ENCODE data around the gene TNFAIP8. TPM values are rescaled to one million over a fixed set of nuclear protein-coding genes. Genes with fewer than 3 reads are reported as not detected.

The TNFAIP8 gene
- total RNA-seq, 1 experiment from 2014 or later = 7.3 TPM

- Mint-ChIP-seq H3K9me3 (no peaks in the 10 kb centered on the region), H3K27ac (no peak overlapping the region), H3K27me3 (ENCODE audit: low read depth) (no peaks in the 10 kb centered on the region), H3K4me3 (no peak overlapping the region), H3K36me3 (ENCODE audit: insufficient read depth in 1 of 3, low read depth in 3 of 3) (no peaks in the 10 kb centered on the region), H3K4me1 (peaks cover 19 to 20% of the 10 kb centered on the region in 2 experiments)
- H4K5ac ChIP-seq (ENCODE audit: insufficient read length, low read depth, low read length) = no peak overlapping the region
- H4K91ac ChIP-seq (ENCODE audit: insufficient read length, low read depth, low read length) = no peak overlapping the region
- no peaks in the 10 kb centered on the region for H3K9me3 ChIP-seq (ENCODE audit: control insufficient read depth, low read depth, low read length)
- H3T11ph ChIP-seq (ENCODE audit: low read length) = no peak overlapping the region
- H2BK120ac ChIP-seq (ENCODE audit: low read depth, low read length, poor library complexity, severe bottlenecking) = no peak overlapping the region
- no peak overlapping the region for H2BK12ac ChIP-seq (ENCODE audit: insufficient read length, low read depth, low read length)
- no peak overlapping the region for H2BK20ac ChIP-seq (ENCODE audit: low read depth, low read length, poor library complexity, severe bottlenecking)
- H3K56ac ChIP-seq (ENCODE audit: insufficient read length, low read depth, low read length) = no peak overlapping the region
- H3K79me1 ChIP-seq (ENCODE audit: insufficient read depth, low read depth, low read length, poor library complexity, severe bottlenecking) = no peaks in the 10 kb centered on the region
- no CpG with 5 or more reads among the region's 6 CpGs for WGBS (ENCODE audit: extremely low coverage, insufficient read length, low lambda C conversion rate)
- no peak overlapping the region for H3K4me2 ChIP-seq (ENCODE audit: insufficient read depth, insufficient read length, low read length)
- no peak for TF ChIP-seq CTCF (conservative IDR thresholded peaks at IDR 0.05)
- no peaks in the 10 kb centered on the region for H3K27me3 ChIP-seq (ENCODE audit: insufficient read depth, low read length)
- DNase-seq = no peak
- no peak overlapping the region for H2BK15ac ChIP-seq (ENCODE audit: low read depth, low read length)
- H2AFZ ChIP-seq (ENCODE audit: low read length) = no peak overlapping the region
- H2AK5ac ChIP-seq (ENCODE audit: insufficient read length, low read length) = no peak overlapping the region
- no peak overlapping the region for H3K4ac ChIP-seq (ENCODE audit: low read depth, low read length)
- H2BK5ac ChIP-seq (ENCODE audit: insufficient read length, low read length) = no peak overlapping the region
- H4K8ac ChIP-seq (replicated peaks; ENCODE audit: insufficient read length, low read depth, low read length) = no peak overlapping the region
- no peak overlapping the region for H3K18ac ChIP-seq (ENCODE audit: insufficient read length, low read depth, low read length)
- no peak overlapping the region for H3K27ac ChIP-seq (ENCODE audit: insufficient read length, low read depth, low read length)
- H3K9ac ChIP-seq (ENCODE audit: extremely low read depth, insufficient read length, low read length) = no peak overlapping the region
- H3K23ac ChIP-seq (ENCODE audit: insufficient read length, low read depth, low read length) = no peak overlapping the region
- H3K14ac ChIP-seq (ENCODE audit: insufficient read depth, low read length) = no peak overlapping the region
- H3K79me2 ChIP-seq (ENCODE audit: insufficient read depth, low read length) = no peaks in the 10 kb centered on the region
- H3K4me1 ChIP-seq (ENCODE audit: insufficient read depth, low read length) = peaks cover 10% of the 10 kb centered on the region
- no peaks in the 10 kb centered on the region for H4K20me1 ChIP-seq (ENCODE audit: control insufficient read depth, insufficient read depth, insufficient read length)
- no peaks in the 10 kb centered on the region for H3K23me2 ChIP-seq (ENCODE audit: insufficient read length, low read depth, low read length, poor library complexity, severe bottlenecking)
These were observed 31.0 kb downstream of the TNFAIP8 start for GRCh38 chr5:119386596-119387344.

Data from H9 (cell line).